Measurements from ENCODE around the gene KCNQ5. TPM values are rescaled to one million over a fixed set of nuclear protein-coding genes. Genes with fewer than 3 reads are reported as not detected.

The KCNQ5 gene
- total RNA-seq, 2 experiments from 2014 or later: 2.1 to 2.5 TPM

GRCh38 chr6:72755752-72756151 lies 133.9 kb downstream of the KCNQ5 start:
- no peaks in the 10 kb centered on the region for H3K27me3 ChIP-seq (ENCODE audit: control insufficient read depth in 1 of 2, insufficient read depth in 2 of 2, low read length in 2 of 2)
- Mint-ChIP-seq H3K36me3 (ENCODE audit: low read depth) (no peaks in the 10 kb centered on the region), H3K4me3 (no peak overlapping the region), H3K27ac (no peak overlapping the region), H3K4me1 (ENCODE audit: low read depth) (no peaks in the 10 kb centered on the region), H3K9me3 (no peaks in the 10 kb centered on the region), H3K27me3 (no peaks in the 10 kb centered on the region)
- ChIA-PET POLR2A (no interaction called here), CTCF (no interaction called here)
- no peak overlapping the region for H3K4me3 ChIP-seq (ENCODE audit: low read length)
- H3K4me1 ChIP-seq (ENCODE audit: insufficient read depth, low read length): no peaks in the 10 kb centered on the region
- TF ChIP-seq, protein P1, sequence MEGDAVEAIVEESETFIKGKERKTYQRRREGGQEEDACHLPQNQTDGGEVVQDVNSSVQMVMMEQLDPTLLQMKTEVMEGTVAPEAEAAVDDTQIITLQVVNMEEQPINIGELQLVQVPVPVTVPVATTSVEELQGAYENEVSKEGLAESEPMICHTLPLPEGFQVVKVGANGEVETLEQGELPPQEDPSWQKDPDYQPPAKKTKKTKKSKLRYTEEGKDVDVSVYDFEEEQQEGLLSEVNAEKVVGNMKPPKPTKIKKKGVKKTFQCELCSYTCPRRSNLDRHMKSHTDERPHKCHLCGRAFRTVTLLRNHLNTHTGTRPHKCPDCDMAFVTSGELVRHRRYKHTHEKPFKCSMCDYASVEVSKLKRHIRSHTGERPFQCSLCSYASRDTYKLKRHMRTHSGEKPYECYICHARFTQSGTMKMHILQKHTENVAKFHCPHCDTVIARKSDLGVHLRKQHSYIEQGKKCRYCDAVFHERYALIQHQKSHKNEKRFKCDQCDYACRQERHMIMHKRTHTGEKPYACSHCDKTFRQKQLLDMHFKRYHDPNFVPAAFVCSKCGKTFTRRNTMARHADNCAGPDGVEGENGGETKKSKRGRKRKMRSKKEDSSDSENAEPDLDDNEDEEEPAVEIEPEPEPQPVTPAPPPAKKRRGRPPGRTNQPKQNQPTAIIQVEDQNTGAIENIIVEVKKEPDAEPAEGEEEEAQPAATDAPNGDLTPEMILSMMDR (IDR thresholded peaks at IDR 0.05): no peak
- intact Hi-C loops (cut with DNase I, micrococcal nuclease): no loop called here
- H3K36me3 ChIP-seq (ENCODE audit: insufficient read depth, low read length): no peaks in the 10 kb centered on the region
- no peaks in the 10 kb centered on the region for H3K9me3 ChIP-seq (ENCODE audit: control insufficient read depth in 1 of 2, insufficient read depth in 1 of 2, low read length in 2 of 2)
- ATAC-seq (ENCODE audit: poor library complexity): no peak
- H3K27ac ChIP-seq (ENCODE audit: low read depth in 1 of 2, low read length in 2 of 2): no peak overlapping the region
- no peak for DNase-seq

- ChIA-PET CTCF (no interaction called here), POLR2A (no interaction called here)
- Histone ChIP-seq H3K27me3 (ENCODE audit: control insufficient read depth in 1 of 2, insufficient read depth in 2 of 2, low read length in 2 of 2) (no peaks in the 10 kb centered on the region), H3K27ac (ENCODE audit: low read depth in 1 of 2, low read length in 2 of 2) (no peak overlapping the region), H3K36me3 (ENCODE audit: insufficient read depth, low read length) (no peaks in the 10 kb centered on the region), H3K4me1 (ENCODE audit: insufficient read depth, low read length) (no peaks in the 10 kb centered on the region), H3K4me3 (ENCODE audit: low read length) (no peak overlapping the region), H3K9me3 (ENCODE audit: control insufficient read depth in 1 of 2, insufficient read depth in 1 of 2, low read length in 2 of 2) (no peaks in the 10 kb centered on the region)
- H3K27me3 Mint-ChIP-seq: no peaks in the 10 kb centered on the region
- ATAC-seq (ENCODE audit: poor library complexity) (no peak), DNase-seq (no peak)
- intact Hi-C loops (cut with DNase I, micrococcal nuclease): no loop called here
- TF ChIP-seq, protein P1 (IDR thresholded peaks at IDR 0.05): no peak
- no peaks in the 10 kb centered on the region for H3K9me3 Mint-ChIP-seq
- H3K4me3 Mint-ChIP-seq: no peak overlapping the region
- H3K4me1 Mint-ChIP-seq (ENCODE audit: low read depth): no peaks in the 10 kb centered on the region
- H3K36me3 Mint-ChIP-seq (ENCODE audit: low read depth): no peaks in the 10 kb centered on the region
- H3K27ac Mint-ChIP-seq: no peak overlapping the region
These were observed 135.2 kb downstream of the KCNQ5 start for GRCh38 chr6:72757048-72757447.

- no peaks in the 10 kb centered on the region for H3K36me3 ChIP-seq (ENCODE audit: insufficient read depth, low read length)
- intact Hi-C loops (cut with DNase I, micrococcal nuclease): no loop called here
- no peak overlapping the region for H3K4me3 ChIP-seq (ENCODE audit: low read length)
- Mint-ChIP-seq H3K4me1 (ENCODE audit: low read depth) (no peaks in the 10 kb centered on the region), H3K4me3 (no peak overlapping the region), H3K36me3 (ENCODE audit: low read depth) (no peaks in the 10 kb centered on the region), H3K27me3 (no peaks in the 10 kb centered on the region), H3K27ac (no peak overlapping the region), H3K9me3 (no peaks in the 10 kb centered on the region)
- no peaks in the 10 kb centered on the region for H3K27me3 ChIP-seq (ENCODE audit: control insufficient read depth in 1 of 2, insufficient read depth in 2 of 2, low read length in 2 of 2)
- no peak overlapping the region for H3K27ac ChIP-seq (ENCODE audit: low read depth in 1 of 2, low read length in 2 of 2)
- no peaks in the 10 kb centered on the region for H3K9me3 ChIP-seq (ENCODE audit: control insufficient read depth in 1 of 2, insufficient read depth in 1 of 2, low read length in 2 of 2)
- TF ChIP-seq, protein P1 (IDR thresholded peaks at IDR 0.05): no peak
- no peak for ATAC-seq (ENCODE audit: poor library complexity)
- ChIA-PET CTCF (no interaction called here), POLR2A (no interaction called here)
- H3K4me1 ChIP-seq (ENCODE audit: insufficient read depth, low read length): no peaks in the 10 kb centered on the region
- no peak for DNase-seq
These were observed 136.1 kb downstream of the KCNQ5 start for GRCh38 chr6:72757926-72758325.

Measured in CD4-positive, alpha-beta T cell (primary cell).